COR-L47 (cell line): ENCODE data around the gene SMAD3.

ENCODE experiments used
- DNase-seq: peaks from one replicate; lab custom pipeline; 2025; lab: John Stamatoyannopoulos, UW

Gene SMAD3

DNA sequence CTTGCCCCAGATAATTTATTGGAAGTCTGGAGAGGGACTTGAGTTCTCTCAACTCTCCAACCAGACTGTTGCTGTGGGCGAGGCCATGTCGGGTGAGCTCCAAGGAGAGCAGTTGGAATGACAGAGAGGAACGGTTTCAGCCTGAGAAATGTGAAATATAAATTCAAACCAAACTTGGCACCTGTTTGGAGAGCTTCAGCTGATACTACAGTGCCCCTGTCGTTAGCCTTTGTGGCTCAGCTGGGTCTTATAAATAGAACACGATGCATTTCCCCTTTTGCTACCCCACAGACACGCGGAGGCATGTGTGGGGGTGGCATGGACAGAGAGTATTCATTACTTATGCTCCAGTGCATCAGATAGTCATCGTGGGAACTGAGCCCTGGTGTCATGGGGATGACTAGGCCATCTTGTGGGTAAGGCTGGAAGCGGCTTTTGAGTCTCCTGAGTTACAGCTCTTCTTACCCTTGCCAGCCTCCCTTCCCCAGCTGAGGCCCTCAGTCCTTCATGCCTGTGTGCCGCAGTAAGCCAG, 15.6 kb downstream of the SMAD3 start:
- DNase-seq, result no peak

DNA sequence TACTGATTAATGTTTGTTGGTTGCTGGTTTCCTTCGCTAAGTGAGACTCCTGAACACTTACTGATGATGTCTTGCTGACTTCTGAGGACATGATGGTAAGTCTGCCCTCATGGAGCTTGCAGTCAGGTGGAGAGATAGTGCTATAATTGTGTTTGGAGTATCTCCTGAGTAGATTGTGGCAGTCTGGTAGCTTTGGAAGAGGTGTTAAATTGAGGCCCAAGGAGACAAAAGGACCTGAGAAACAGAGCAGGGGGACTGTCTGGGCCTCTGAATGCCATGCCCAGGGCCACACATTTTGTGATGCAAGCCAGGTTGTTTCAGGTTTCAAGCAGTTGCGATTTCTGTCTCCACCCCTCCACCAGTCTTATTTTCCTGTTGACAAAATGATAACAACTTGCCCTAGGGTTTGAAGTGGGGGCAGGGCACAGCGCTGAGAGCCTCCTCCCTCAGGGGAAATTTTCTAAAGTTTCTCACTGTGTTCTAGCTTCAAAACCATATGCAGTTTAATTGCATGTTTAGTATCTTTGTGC, 16.7 kb downstream of the SMAD3 start:
- no peak for DNase-seq

DNA sequence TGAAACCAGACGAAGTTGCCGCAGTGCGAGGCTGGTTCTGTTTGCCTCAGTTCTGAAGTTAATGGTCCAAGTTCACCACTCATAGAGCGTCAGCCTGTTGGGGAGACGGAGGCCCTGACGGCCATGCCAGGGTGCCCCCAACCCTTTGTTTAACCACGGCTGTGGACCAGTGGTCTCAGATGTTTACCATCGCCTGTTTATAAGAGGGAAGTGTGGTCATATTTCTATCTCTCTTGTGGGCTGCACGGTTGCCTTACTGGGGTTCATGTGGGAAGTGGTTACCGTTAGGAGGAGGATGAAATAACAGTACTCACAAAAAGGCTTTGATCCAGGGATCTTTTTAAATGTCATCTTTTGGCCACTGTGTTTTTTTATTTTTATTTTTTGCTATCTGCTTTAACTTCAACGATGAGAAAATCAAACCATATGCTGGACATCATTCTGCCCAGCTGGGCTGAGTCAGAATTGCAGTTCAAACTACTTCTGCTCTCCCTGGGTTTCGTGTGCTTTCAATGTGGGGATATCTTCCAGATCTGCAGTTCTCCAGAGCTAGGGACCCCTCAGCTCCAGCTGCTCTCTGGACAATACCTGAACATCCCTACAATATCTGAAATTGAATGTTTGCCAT, 17.8 kb downstream of the SMAD3 start:
- no peak for DNase-seq

DNA sequence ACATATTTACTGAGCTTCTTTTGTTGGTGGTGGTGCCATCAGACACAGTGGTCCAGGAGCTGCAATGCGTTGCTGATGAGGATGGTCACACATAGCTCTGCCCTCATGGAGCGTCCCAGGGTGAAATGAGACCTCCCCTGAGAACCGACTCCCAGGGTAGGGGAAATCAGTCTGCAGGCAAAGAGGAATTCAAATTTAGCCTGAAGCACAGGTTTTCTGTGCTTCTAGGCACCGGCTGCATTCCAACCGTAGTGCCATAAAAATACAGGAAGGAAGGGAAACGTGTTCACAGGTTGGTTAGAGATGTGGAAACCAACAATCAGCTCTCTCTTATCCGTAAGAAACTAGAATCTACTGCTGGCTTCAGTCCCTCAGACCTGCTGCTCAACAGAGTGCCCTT, 19.2 kb downstream of the SMAD3 start:
- DNase-seq, result no peak

DNA sequence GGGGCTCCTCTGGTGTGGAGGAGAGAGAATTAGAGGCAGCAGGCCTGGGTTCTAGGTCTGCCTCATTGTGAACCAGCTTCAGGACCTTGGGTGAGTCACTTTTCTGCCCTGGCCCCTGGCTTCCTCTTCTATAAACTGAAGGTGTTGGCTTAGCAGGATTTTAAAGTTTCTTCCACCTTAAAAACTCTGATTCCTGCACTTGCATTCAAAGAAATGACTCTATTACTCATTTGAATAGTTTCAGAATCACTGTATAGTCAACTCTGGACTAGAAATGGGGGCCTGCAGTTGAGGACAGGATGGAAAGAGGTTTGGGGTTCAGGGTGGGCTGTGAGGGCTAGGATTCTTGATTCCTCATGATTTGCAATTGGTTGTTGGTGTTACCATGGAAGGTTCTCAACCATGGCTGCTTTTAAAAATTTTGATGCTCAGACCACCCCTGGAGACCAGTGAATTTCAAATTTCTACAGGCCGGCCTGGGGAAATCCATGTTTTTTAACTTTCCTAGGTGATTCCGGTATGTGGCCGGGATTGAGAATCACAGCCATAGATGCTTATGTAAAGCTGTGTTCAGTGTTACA, 19.9 kb downstream of the SMAD3 start:
- no peak for DNase-seq

DNA sequence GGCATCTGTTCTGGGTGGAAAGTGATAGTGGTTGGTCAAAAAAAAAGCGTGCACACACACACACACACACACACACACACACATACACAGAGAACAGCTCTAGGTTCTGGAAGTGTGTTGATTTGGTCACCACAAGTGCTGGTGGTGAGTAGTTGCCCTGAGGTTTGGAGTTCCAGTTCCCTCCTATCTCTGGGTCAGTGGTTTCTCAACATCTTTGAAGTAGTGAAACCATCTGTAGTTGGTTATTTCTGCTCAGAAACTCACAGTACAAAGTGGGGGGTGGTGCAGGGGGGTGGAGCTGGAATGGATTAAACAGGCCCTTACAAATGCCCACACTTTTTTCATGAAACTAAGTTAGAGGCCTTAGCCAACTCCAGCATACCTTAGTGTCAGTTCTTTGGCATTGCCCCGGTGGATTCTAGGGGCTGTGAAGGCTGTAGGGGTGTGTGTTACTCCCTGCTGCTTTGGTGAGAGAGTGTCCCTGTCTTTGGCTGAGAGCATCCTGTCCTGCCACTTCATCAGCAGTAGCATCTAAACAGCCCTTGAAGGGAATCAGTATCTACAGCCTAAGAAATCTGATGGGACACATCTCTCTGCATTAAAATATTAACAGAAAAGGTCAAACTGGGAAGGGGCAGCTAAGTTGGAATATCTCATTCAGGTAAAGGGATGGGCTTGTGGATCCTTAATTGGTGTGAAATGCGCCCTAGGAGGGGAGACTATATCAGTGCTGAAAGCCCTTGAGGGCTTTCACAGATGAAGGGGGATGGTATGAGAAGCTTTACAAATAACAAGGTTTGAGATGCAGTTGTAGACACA, 20.6 kb downstream of the SMAD3 start:
- no peak for DNase-seq

DNA sequence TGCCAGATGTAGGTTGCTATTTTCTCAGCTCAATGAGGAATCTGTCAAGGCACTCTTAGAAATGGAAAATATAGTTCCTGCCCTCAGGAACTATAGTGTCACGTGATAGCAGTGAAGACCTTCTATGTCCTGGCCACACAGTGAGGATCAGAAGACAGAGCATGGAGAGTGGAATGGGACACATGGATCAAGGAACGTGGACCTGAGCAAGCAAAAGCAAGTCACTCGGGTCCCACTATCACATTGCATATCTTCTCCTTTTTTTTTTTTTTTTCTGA, 21.2 kb downstream of the SMAD3 start:
- no peak for DNase-seq

DNA sequence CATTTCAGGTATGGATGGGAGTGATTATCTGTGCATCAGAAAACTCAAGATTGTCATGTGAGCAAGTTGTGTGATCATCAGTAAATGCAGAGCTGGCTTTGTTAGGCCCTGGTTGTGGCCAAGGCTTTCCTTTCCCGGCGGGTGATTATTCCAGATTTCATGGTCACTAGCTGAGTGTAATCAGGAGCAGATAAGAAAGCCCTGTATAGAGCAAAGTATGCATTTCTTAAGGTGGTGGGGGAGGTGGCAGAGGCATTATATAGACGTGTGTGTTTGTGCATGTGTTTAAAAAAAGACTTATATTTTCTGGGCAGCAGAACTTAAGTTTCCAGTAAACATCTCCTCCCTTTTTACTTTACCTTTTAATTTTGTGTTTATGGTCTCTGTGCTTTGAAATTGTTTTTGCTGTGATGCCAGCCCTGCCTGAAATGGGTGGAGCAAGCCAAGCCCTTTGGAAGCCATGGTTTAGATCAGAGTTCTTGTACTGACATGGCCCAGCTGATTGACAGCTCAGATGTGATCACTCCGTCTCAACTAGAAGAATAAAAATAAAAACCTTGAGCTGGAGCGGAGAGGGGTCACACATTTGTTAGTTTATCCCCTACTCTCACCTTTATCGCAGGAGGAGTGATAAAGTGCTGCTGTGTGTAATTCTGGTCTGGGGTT, 22.2 kb downstream of the SMAD3 start:
- DNase-seq, result no peak

DNA sequence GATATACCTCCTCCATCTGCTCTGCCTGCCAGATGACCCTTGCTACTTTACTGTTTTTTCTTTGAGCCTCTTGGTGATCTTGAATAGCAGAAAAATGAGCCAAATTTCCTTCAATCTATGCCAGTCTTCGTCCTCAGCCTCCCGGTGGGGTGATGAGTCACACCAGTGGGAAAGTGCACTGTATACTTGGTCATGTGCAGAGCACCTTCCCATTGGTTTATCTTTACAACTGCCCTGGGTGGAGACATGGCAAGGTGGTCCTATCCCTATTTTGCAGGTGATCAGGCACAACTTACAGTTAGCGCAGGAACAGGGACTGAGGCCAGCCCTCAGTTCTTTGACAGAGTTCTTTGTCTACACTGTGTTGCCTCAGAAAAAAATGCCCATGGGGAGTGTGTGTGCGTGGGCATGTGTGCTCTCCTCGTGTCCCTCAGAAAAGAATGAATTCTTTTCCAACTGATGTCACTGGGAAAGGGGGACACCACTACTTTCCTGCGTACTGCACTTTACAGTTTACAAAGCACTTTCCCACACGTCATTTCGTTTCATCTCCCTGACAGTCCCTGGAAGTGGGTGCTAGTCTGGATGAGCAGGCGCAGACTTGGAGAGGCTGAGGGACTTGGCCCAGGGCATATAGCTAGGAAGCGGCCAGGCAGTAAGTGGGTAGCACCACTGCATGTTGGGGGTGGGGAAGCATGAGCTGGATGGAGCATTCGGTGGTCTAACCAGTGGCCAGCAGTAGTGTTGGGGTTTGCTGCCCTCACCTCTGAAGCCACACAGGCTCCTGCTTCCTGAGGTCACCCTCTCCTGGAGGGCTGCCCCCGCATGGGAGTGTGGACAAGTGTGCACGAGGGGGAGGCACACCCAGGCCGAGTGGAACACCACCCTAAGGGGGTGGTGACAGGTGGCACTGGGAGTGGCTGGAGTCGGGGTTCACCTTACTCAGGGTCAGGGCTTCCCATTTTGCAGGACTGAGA, 24.1 kb downstream of the SMAD3 start:
- no peak for DNase-seq

DNA sequence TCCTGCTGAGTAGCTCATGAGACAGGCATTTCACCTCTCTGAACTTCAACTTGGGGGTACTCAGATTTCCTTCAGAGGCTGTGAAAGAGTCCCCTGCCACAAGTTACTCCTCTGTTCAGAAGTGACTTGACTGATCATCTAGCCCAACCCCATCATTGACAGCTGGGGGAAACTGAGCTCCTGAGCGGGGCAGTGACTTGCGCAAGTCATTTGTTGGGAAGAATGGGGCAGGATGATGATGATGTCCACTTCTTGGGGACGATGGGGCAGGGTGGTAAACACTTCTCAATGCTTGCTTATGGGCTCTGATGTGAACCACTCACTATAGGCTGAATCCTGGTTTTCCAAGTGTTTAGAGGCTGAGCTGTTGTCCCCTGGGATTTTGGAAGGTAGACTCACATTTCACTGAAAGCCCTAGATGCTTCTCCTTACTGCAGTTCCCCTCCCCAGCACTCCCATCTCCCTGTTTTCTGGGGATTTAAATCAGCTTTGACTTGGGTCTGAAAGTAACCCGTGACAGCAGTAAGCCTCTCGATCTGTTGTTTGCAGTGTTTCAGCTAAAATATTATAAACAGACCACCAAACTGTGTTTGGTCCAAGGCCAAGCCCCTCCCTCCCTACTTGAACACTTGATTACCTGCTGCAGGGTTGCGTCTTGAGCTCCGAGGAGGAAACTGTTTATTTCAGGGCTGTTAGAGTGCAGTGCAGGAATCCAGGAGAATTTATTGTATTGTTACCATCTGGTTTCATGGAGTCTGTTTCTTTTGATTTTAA, 25.1 kb downstream of the SMAD3 start:
- DNase-seq, result no peak

DNA sequence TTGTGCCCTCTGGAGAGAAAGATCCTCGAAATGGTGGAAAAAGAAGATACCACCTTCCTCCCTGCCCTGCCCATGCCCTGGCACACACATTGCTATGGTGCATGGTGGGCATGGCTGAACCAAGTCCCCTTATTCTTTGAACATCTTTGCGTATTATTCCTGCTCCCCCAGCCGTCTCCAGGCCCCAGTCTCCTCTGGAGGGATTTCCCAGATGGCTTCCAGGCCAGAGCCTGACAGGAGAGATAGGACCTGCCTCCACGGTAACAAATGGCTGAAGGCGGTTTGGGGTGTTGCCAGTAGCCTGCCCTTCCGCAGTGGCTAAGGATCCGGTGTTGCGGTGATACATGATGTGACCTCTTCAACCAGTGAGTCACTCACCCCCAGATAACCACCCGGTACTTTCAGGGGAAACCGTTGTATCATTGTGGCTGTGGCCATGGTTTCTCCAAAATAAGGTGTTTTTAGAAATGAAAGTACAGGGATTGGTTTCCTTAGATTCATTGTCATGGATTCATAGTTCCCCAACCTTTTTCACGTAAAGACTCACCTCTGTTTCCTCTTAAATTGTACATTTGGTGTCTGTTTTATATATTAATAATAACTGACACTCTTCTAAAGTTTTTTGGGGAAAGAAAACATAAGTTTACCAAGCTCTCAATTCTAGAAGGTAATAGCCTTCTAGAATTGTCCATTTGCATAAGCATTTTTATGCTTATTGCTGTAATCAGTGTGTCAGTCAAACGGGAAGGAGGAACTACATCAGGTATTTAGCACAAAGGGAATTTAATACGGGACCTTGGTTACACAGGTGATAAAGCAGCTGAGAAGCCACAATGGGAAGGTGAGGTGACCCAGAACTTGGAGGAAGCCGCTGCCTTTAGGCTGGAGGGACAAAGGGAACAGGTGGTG, 25.9 kb downstream of the SMAD3 start:
- peak; percentile 18 for DNase-seq

DNA sequence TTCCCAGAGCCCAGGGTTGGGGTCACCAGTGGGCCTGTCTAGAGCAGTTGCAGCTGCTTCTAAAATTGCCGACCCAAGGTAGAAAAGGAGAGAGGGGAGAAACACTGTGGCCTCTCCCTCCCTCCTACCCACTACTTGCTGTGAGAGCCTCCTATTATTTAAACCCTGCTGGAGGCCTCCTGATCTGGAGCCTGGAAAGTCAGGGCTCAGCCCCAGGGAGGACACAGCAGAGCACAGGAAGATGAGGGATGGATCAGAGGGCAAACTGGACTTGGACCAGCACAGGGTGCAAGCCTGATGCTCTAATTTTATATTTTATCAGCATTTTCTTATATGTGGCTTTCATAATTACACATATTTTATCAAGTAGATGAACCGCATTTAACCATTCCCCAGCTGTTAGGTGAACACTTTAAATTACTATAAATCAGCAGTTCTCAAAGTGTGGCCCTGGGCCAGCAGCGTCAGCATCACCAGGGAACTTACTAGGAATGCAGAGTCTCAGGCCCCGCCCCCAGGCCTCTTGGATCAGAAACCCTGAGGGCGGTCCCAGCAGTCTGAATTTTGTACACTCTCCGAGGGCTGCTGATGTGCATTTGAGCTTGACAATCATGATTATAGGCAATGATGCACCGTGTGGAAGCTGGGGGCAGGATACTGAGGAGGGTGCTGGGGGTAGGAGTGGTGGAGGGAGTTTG, 26.7 kb downstream of the SMAD3 start:
- DNase-seq, result no peak

DNA sequence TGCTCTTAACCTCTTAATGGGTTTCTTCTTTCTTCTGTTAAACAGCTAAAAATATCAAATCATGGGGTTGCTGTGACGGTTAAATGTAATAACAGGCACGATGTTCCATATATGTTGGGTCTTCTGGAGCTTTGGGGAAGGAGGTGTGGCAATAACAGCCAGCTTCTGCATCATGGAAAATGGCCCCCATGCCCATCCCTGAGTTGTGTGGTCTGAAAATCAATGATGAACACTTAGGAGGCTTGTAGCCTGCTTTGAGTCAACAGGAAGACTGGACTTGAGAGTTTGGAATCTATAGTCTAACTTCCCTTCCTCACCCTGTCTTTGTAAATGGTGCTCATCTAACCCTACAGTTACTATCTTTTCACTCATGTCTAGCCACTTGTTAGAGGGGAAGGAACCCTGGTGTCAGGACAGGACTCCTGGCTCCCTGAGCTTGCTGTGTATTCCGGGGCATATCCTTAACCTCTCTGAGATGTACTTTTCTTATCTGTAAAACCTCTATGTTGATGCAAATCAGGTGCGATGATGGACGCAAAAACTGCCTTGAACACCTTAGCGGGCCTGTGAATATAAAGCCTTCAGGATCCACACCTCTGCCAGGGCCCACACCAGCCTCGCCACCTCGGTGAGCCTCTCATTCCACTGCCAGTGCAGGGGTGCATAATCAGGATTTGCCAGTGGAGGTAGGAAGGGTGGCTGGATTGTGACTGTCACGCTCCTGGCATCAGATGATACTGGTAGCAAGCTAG, 27.5 kb downstream of the SMAD3 start:
- DNase-seq, result no peak

DNA sequence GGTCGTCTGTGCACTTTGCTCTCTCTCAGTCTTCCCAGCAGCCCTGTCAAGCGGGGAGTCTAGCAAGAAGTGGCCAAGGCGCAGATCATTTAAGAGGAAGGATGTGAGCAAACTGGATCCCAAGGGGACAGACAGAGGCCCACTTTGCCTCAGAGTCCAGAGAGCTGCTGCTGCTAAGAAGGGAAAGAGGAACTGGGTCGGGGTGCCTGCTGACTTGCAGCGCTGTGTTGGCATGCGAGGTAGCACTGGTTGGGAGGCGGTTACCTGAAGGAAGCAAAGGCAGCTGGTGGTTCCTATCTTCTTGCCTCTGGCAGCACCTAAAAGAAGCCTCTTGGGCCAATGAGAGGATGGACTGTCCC, 28.1 kb downstream of the SMAD3 start:
- DNase-seq, result no peak

DNA sequence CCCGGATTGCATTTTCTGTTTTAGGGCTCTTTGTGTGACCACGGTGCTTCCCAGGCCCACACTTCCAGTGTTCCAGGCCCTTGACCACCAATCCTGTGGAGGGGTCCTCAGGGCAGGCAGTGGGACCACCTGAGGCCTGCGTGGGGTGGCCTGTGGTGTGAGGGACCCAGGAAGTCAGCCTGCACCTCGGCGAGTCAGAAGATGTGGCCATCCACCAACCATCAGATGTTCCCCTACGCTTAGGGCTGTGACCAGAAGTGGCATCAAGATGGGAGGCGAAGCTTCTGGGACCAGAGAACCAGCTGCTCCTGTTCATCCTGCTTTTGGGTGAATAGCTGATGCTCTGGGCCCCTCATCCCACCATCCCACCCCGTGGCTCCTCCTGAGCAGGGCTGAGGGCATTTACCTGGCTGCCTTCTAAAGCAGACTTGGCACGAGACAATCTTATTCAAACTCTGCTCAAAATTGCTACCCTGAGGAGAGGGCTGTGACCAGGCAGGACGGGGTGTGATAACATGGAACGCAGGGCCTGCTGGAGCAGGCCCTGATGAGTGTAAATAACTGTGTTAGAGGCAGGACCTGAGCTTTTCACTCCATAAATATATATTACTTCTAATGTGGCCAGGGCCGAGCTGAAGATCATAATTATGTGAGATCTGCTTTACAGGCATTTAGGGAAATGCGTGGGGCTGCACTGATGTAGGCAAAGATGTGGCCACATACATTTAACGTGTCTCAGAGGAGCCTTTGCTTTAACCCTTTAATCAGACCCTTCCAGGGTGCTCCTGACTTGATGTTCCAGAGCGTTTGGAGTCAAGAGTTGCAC, 28.8 kb downstream of the SMAD3 start:
- DNase-seq, result no peak

DNA sequence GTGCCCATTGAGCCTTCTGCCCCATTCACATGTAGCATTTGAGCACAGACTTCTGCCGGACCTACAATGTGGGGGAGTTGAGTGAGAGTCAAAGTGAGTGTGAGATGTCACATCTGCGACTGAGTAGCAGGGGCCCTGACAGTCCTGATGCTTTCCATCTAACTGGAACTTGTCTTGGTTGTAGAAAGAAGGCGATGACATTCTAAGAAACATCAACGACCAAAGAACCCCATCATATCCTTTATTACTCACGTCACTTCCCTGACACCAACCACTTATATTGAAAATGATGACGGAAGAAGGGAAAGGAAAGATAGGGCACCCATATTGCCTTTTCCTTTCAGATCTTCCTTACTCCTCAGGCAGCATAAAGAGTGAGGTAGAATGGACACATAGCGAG, 30.5 kb downstream of the SMAD3 start:
- DNase-seq, result no peak

DNA sequence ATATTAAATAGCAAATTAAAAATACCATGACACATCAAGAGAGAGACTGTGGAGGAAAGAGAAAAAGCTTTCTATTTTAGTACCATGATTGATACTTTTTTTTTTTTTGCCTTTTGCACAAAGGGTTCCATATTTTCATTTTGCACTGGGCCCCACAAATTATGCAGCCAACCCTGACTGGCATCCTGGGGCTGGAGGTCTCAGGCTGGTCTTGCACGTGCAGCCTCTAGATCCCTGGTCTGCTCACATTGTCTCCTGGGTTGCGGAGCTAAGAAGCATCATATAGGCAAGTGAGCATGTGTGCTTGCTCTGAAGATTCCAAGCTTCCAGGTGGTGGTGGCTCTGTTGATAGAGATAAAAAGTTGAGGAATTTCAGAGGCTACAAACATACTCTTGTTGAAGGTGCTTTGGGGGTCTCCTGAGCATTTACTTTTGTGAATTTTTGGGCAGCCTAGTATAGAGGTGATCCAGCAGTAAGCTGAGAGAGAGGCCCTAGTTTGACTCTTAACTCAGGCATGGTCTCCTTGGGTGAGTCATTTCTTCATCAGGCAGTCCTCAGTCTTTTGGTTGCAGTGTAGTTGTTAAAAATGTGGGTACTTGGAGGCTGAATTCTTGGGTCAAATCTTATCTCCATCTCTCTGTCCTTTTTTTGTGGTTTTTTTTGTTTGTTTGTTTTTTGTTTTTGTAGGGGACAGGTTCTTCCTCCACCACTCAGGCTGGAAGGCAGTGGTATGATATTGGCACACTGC, 31.3 kb downstream of the SMAD3 start:
- DNase-seq, result no peak
